Measurements from ENCODE around the gene TRAPPC12.

Gene TRAPPC12

DNA sequence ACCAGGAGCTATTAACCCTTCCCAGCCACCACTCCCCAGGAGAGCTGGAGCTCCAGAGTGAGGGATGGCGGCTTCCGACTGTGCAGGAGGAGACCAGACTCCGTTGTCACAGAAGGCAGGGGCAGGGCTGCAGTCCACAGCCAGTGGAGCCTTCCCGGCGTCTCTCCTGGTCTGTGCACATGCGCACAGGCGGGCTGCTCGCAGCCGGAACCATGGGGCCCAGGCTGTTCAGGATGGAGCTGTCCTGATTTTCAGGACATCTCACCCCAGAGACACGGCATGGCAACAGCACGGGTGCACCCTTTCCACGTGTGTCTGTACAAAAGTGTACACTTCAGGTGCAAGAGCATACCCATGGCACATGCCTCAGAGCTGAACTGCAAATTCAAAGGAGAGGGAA lies 30.7 kb upstream of the TRAPPC12 start:
- Histone ChIP-seq H3K36me3 (ENCODE audit: insufficient read depth, low read length) (no peaks in the 10 kb centered on the region), H3K27ac (ENCODE audit: low read length) (no peak overlapping the region), H2AFZ (ENCODE audit: low read depth, low read length) (no peak overlapping the region), H3K9ac (ENCODE audit: low read depth, low read length) (no peak overlapping the region), H3K4me2 (ENCODE audit: insufficient read depth, low read length) (no peak overlapping the region), H4K20me1 (ENCODE audit: insufficient read depth, low read length) (no peaks in the 10 kb centered on the region), H3K9me3 (ENCODE audit: insufficient read depth, low read length, severe bottlenecking) (no peaks in the 10 kb centered on the region), H3K79me2 (ENCODE audit: insufficient read depth, low read length) (no peaks in the 10 kb centered on the region), H3K27me3 (ENCODE audit: insufficient read depth, low read length, poor library complexity) (no peaks in the 10 kb centered on the region), H3K4me1 (ENCODE audit: insufficient read depth, low read length) (no peaks in the 10 kb centered on the region), H3K4me3 (ENCODE audit: low read depth in 1 of 2, low read length in 2 of 2) (no peak overlapping the region)
- TF ChIP-seq, protein P1, sequence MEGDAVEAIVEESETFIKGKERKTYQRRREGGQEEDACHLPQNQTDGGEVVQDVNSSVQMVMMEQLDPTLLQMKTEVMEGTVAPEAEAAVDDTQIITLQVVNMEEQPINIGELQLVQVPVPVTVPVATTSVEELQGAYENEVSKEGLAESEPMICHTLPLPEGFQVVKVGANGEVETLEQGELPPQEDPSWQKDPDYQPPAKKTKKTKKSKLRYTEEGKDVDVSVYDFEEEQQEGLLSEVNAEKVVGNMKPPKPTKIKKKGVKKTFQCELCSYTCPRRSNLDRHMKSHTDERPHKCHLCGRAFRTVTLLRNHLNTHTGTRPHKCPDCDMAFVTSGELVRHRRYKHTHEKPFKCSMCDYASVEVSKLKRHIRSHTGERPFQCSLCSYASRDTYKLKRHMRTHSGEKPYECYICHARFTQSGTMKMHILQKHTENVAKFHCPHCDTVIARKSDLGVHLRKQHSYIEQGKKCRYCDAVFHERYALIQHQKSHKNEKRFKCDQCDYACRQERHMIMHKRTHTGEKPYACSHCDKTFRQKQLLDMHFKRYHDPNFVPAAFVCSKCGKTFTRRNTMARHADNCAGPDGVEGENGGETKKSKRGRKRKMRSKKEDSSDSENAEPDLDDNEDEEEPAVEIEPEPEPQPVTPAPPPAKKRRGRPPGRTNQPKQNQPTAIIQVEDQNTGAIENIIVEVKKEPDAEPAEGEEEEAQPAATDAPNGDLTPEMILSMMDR (IDR thresholded peaks at IDR 0.05; ENCODE audit: borderline replicate concordance, extremely low read depth, low read length, poor library complexity, severe bottlenecking) = no peak
- TF ChIP-seq EZH2 (IDR thresholded peaks at IDR 0.05; ENCODE audit: borderline replicate concordance, low read depth, low read length, severe bottlenecking) = no peak
- ATAC-seq (ENCODE audit: insufficient read depth, low read depth) (no peak), DNase-seq (no peak)

DNA sequence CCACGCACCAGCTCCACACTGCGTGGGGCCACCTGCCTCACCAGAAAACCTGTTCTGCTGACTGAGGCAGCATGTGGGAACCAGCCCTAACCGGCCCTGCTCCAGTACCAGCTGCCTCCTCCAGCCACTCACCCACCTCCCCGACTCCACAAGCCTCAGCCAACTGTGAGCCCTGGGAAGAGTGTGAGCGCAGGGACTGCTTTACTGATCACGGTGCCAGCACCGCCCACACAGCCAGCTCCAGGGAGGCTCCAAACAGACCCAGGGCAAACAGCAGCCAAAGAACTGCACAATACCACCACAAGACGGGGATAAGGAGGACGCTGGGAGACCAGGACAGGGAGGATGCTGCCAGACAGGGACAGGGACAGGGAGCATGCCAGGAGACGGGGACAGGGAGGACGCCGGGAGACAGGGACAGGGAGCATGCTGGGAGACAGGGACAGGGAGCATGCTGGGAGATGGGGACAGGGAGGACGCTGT lies 30.2 kb upstream of the TRAPPC12 start:
- no peaks in the 10 kb centered on the region for H3K79me2 ChIP-seq (ENCODE audit: insufficient read depth, low read length)
- TF ChIP-seq, protein P1 (IDR thresholded peaks at IDR 0.05; ENCODE audit: borderline replicate concordance, extremely low read depth, low read length, poor library complexity, severe bottlenecking) = no peak
- no peak for TF ChIP-seq EZH2 (IDR thresholded peaks at IDR 0.05; ENCODE audit: borderline replicate concordance, low read depth, low read length, severe bottlenecking)
- no peaks in the 10 kb centered on the region for H3K36me3 ChIP-seq (ENCODE audit: insufficient read depth, low read length)
- ATAC-seq (ENCODE audit: insufficient read depth, low read depth) (no peak), DNase-seq (no peak)
- H3K27ac ChIP-seq (ENCODE audit: low read length) = no peak overlapping the region
- H2AFZ ChIP-seq (ENCODE audit: low read depth, low read length) = no peak overlapping the region
- H4K20me1 ChIP-seq (ENCODE audit: insufficient read depth, low read length) = no peaks in the 10 kb centered on the region
- no peak overlapping the region for H3K4me2 ChIP-seq (ENCODE audit: insufficient read depth, low read length)
- H3K4me3 ChIP-seq (ENCODE audit: low read depth in 1 of 2, low read length in 2 of 2) = no peak overlapping the region
- H3K27me3 ChIP-seq (ENCODE audit: insufficient read depth, low read length, poor library complexity) = no peaks in the 10 kb centered on the region
- no peaks in the 10 kb centered on the region for H3K4me1 ChIP-seq (ENCODE audit: insufficient read depth, low read length)
- H3K9me3 ChIP-seq (ENCODE audit: insufficient read depth, low read length, severe bottlenecking) = no peaks in the 10 kb centered on the region
- no peak overlapping the region for H3K9ac ChIP-seq (ENCODE audit: low read depth, low read length)

DNA sequence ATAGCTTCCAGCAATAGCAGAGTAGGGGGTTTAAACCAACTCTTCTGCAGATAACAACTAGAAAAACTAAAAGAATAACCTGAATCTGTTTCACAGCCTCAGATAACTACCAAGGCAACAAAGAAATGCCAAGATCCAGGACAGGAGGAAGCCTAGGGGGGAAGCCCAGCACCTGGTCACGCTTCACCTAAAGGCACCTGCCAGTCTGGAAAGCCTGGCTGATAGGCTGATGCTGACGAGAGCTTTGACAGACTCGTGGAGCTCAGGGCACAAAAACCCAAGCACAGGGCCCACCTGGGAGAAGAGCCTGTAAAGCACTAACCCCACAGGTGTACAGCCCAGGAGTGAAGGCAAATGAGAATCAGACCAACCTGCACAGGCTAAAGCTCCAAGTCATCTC lies 24.5 kb upstream of the TRAPPC12 start:
- no peaks in the 10 kb centered on the region for H4K20me1 ChIP-seq (ENCODE audit: insufficient read depth, low read length)
- no peaks in the 10 kb centered on the region for H3K27me3 ChIP-seq (ENCODE audit: insufficient read depth, low read length, poor library complexity)
- H3K79me2 ChIP-seq (ENCODE audit: insufficient read depth, low read length) = no peaks in the 10 kb centered on the region

More for the DNA sequence above, 24.5 kb upstream of the TRAPPC12 start:
- no peaks in the 10 kb centered on the region for H3K9me3 ChIP-seq (ENCODE audit: insufficient read depth, low read length, severe bottlenecking)
- no peak overlapping the region for H2AFZ ChIP-seq (ENCODE audit: low read depth, low read length)
- H3K36me3 ChIP-seq (ENCODE audit: insufficient read depth, low read length) = no peaks in the 10 kb centered on the region
- ATAC-seq (ENCODE audit: insufficient read depth, low read depth) (no peak), DNase-seq (no peak)
- TF ChIP-seq EZH2 (IDR thresholded peaks at IDR 0.05; ENCODE audit: borderline replicate concordance, low read depth, low read length, severe bottlenecking) = no peak
- TF ChIP-seq, protein P1 (IDR thresholded peaks at IDR 0.05; ENCODE audit: borderline replicate concordance, extremely low read depth, low read length, poor library complexity, severe bottlenecking) = no peak
- H3K4me3 ChIP-seq (ENCODE audit: low read depth in 1 of 2, low read length in 2 of 2) = no peak overlapping the region
- no peak overlapping the region for H3K9ac ChIP-seq (ENCODE audit: low read depth, low read length)
- H3K4me1 ChIP-seq (ENCODE audit: insufficient read depth, low read length) = no peaks in the 10 kb centered on the region
- no peak overlapping the region for H3K27ac ChIP-seq (ENCODE audit: low read length)
- no peak overlapping the region for H3K4me2 ChIP-seq (ENCODE audit: insufficient read depth, low read length)

All from DND-41 (cell line).